Small intestine (tissue), 7 donors: Measurements from ENCODE around the gene COIL. TPM values are rescaled to one million over a fixed set of nuclear protein-coding genes. Genes with fewer than 3 reads are reported as not detected.

ENCODE experiments used
- DNase-seq, 2 donors: peaks; one replicate each; pipeline versions ENCODE4 v3.0.0 to v3.0.0-alpha.2; 2013
- FAIRE-seq: peaks from 2 replicates; lab custom pipeline; 2012; peaks lifted over from hg19 to GRCh38; lab: Jason Lieb, UNC
- H3K27ac ChIP-seq, 3 donors: one replicate each; pipeline ENCODE4 v1.5.1; 2013; ENCODE audit warnings: low read length in 2 of 3, mild to moderate bottlenecking in 2 of 3, control low read depth in 1 of 3, inconsistent platforms in 1 of 3, low read depth in 1 of 3, moderate library complexity in 1 of 3
- H3K27me3 ChIP-seq, 3 donors: one replicate each; pipeline ENCODE4 v1.6.1; 2013; ENCODE audit warnings: low read length in 3 of 3, inconsistent platforms in 1 of 3; ENCODE audit not compliant: control insufficient read depth in 3 of 3, insufficient read depth in 3 of 3
- H3K36me3 ChIP-seq, 3 donors: one replicate each; pipeline ENCODE4 v1.6.1; 2013; ENCODE audit warnings: low read length in 3 of 3, inconsistent platforms in 1 of 3, low read depth in 1 of 3, mild to moderate bottlenecking in 1 of 3, moderate library complexity in 1 of 3; ENCODE audit not compliant: control insufficient read depth in 3 of 3, insufficient read depth in 2 of 3
- H3K4me1 ChIP-seq, 3 donors: one replicate each; pipeline ENCODE4 v1.6.1; 2013; ENCODE audit warnings: low read length in 2 of 3, inconsistent platforms in 1 of 3, low read depth in 1 of 3, mild to moderate bottlenecking in 1 of 3, moderate library complexity in 1 of 3; ENCODE audit not compliant: control insufficient read depth in 3 of 3, insufficient read depth in 2 of 3
- H3K4me3 ChIP-seq, 3 donors: one replicate each; pipeline ENCODE4 v1.5.1; 2013; ENCODE audit warnings: low read length in 3 of 3, control low read depth in 1 of 3, inconsistent platforms in 1 of 3, low read depth in 1 of 3, mild to moderate bottlenecking in 1 of 3, moderate library complexity in 1 of 3
- H3K9me3 ChIP-seq, 2 donors: one replicate each; pipeline ENCODE4 v1.6.1; 2013; ENCODE audit warnings: low read depth in 1 of 2, low read length in 1 of 2; ENCODE audit not compliant: control insufficient read depth in 2 of 2, insufficient read depth in 1 of 2
- WGBS, 3 donors: extraction: QIAGEN DNeasy Blood & Tissue Kit; methylation state at CpG; one replicate each; pipeline ENCODE4 v1.1.7; 2013; 5-methylcytosine and 5-hydroxymethylcytosine counted together
- polyA plus RNA-seq, 4 donors: library from polyadenylated mRNA; stranded (reverse) in 3 of 4; unstranded in 1 of 4; fragments of 200-250 nt in 3 of 4; fragments of 120-200 nt in 1 of 4; gene quantifications; one replicate each; pipeline versions ENCODE4 v1.2.1 to v1.2.3, GENCODE V29; 2013
- donor health status: healthy with polysubstance abuse.
- donor health status: control.
- donor health status: control.
- donor health status: Bipolar disorder and iron deficiency.
- donor health status: healthy.

Gene COIL
- polyA plus RNA-seq, 4 donors, result 8.4 to 20.4 (median 10.9) TPM

DNA sequence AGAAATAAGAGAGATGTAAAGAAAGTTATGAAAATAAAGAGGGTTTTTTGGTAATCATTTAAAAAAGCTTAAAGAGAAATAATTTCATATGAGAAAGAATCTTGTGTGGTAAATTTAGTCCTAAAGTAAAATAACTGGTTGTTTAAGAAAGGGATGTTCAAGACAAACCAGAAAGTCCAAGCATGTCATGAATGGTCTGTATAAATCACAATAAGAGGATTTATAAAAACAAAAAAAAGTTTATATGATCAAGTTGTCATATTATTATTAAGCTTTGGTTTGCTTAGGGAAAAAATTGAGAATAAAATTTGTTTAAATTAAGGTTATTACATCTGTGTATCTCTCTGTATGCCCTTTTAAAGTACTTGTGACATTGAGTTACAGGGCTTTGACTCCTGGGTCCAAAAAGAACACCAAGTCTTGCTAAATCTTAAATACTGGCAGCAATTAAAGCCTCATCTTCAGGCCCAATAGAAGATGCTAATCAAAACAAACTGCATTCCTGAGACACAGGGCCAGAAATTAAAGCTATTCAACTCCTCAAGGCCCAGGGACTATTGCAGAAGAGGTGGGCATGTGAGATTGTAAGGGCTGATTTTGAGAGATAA, 31.4 kb downstream of the COIL start:
- H3K27me3 ChIP-seq, result no peaks in the 10 kb centered on the region
- H3K4me3 ChIP-seq, result no peak overlapping the region
- H3K27ac ChIP-seq, result no peak overlapping the region
- no peaks in the 10 kb centered on the region for H3K4me1 ChIP-seq
- DNase-seq (no peak), FAIRE-seq (no peak)
- H3K9me3 ChIP-seq, result peaks cover 0 to 14% of the 10 kb centered on the region in 2 donors
- H3K36me3 ChIP-seq, result peaks cover 0 to 6% (median 0%) of the 10 kb centered on the region in 3 donors

- peaks cover 0 to 5% (median 0%) of the 10 kb centered on the region in 3 donors for H3K36me3 ChIP-seq
- no peak overlapping the region for H3K4me3 ChIP-seq
- H3K27ac ChIP-seq, result no peak overlapping the region
- H3K27me3 ChIP-seq, result no peaks in the 10 kb centered on the region
- WGBS, 3 donors, result 69 to 91% (median 90%) methylated on average over 2 of the region's 2 CpGs
- FAIRE-seq, result peak; percentile 62
- H3K4me1 ChIP-seq, result no peaks in the 10 kb centered on the region
- peaks cover 0 to 14% of the 10 kb centered on the region in 2 donors for H3K9me3 ChIP-seq
- no peak for DNase-seq
Observed at GRCh38 chr17:56928586-56928985, 32.3 kb downstream of the COIL start.

GRCh38 chr17:56926704-56927103, 34.1 kb downstream of the COIL start:
- Histone ChIP-seq H3K36me3 (no peaks in the 10 kb centered on the region), H3K4me3 (no peak overlapping the region), H3K9me3 (peaks cover 0 to 11% of the 10 kb centered on the region in 2 donors), H3K27me3 (no peaks in the 10 kb centered on the region), H3K27ac (no peak overlapping the region), H3K4me1 (no peaks in the 10 kb centered on the region)
- FAIRE-seq (no peak), DNase-seq (no peak)
- 64 to 89% (median 79%) methylated on average over 2 of the region's 2 CpGs for WGBS, 3 donors

DNA sequence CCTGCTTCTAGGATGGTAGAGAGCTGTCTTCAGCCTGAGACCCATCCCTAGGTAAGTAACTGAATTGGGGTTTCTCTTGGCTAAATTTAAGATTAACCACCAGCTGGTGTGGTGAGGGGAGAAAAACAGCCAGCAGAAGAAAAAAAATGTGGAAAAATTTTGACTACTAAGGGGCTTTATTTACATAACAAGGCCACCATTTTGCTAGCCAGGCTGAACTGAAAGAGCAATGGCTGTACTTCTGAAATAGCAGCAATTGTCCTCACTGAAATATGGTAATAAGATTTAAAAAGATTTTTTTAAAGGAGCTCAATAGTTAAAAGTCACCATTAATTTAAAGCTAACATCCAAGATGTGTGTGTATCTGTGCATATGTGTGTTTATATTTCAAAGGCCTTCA, 34.6 kb downstream of the COIL start:
- Histone ChIP-seq H3K36me3 (no peaks in the 10 kb centered on the region), H3K4me1 (no peaks in the 10 kb centered on the region), H3K27me3 (no peaks in the 10 kb centered on the region), H3K9me3 (peaks cover 0 to 10% of the 10 kb centered on the region in 2 donors), H3K27ac (no peak overlapping the region), H3K4me3 (no peak overlapping the region)
- no peak for DNase-seq
- no peak for FAIRE-seq

DNA sequence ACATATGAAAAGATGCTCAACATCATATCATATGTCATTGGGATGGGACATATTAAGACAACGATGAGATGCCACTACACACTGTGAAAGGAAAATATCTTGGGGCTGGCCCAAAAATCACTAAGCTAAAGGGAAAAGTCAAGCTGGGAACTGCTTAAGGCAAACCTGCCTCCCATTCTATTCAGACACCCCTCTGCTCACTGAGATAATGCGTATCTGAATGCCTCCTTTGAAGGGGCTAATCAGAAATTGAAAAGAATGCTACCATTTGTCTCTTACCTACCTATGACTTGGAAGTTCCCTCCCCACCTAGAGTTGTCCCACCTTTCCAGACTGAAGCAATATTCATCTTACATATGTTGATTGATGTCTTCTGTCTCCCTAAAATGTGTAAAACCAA, 35.8 kb downstream of the COIL start:
- H3K36me3 ChIP-seq, result no peaks in the 10 kb centered on the region
- peaks cover 0 to 8% of the 10 kb centered on the region in 2 donors for H3K9me3 ChIP-seq
- H3K4me3 ChIP-seq, result no peak overlapping the region
- no peak for DNase-seq
- no peak overlapping the region for H3K27ac ChIP-seq
- no peak for FAIRE-seq
- no peaks in the 10 kb centered on the region for H3K4me1 ChIP-seq
- H3K27me3 ChIP-seq, result no peaks in the 10 kb centered on the region
- 69 to 98% (median 91%) methylated on average over 2 of the region's 2 CpGs for WGBS, 3 donors

GRCh38 chr17:56919717-56920116, 41.1 kb downstream of the COIL start:
- DNase-seq (no peak), FAIRE-seq (no peak)
- Histone ChIP-seq H3K4me1 (peaks cover 0 to 16% (median 6%) of the 10 kb centered on the region in 3 donors), H3K4me3 (no peak overlapping the region), H3K27me3 (no peaks in the 10 kb centered on the region), H3K27ac (no peak overlapping the region), H3K9me3 (no peaks in the 10 kb centered on the region), H3K36me3 (no peaks in the 10 kb centered on the region)
- 93 to 100% (median 96%) methylated on average over 1 of the region's 1 CpG for WGBS, 3 donors

- FAIRE-seq, result no peak
- H3K27ac ChIP-seq, result peak overlapping the region in 1 of 3 donors; percentile 47
Observed at GRCh38 chr17:56918916-56919315, 41.9 kb downstream of the COIL start.

GRCh38 chr17:56917559-56918296, 43.1 kb downstream of the COIL start:
- Histone ChIP-seq H3K27ac (no peak overlapping the region), H3K4me3 (no peak overlapping the region), H3K36me3 (no peaks in the 10 kb centered on the region), H3K27me3 (no peaks in the 10 kb centered on the region), H3K4me1 (peaks cover 0 to 17% (median 6%) of the 10 kb centered on the region in 3 donors), H3K9me3 (no peaks in the 10 kb centered on the region)
- FAIRE-seq (no peak), DNase-seq (no peak)
- 90 to 95% (median 92%) methylated on average over 4 of the region's 4 CpGs for WGBS, 3 donors

More at GRCh38 chr17:56918916-56919315, 41.9 kb downstream of the COIL start:
- Histone ChIP-seq H3K4me1 (peaks cover 0 to 17% (median 6%) of the 10 kb centered on the region in 3 donors), H3K9me3 (no peaks in the 10 kb centered on the region), H3K27me3 (no peaks in the 10 kb centered on the region), H3K36me3 (no peaks in the 10 kb centered on the region), H3K4me3 (no peak overlapping the region)
- DNase-seq, result peak; percentile 66 to 77
- WGBS, 3 donors, result 17 to 50% (median 33%) methylated on average over 3 of the region's 3 CpGs
